ENCODE results near the gene TMEM87B.

The TMEM87B gene

DNA sequence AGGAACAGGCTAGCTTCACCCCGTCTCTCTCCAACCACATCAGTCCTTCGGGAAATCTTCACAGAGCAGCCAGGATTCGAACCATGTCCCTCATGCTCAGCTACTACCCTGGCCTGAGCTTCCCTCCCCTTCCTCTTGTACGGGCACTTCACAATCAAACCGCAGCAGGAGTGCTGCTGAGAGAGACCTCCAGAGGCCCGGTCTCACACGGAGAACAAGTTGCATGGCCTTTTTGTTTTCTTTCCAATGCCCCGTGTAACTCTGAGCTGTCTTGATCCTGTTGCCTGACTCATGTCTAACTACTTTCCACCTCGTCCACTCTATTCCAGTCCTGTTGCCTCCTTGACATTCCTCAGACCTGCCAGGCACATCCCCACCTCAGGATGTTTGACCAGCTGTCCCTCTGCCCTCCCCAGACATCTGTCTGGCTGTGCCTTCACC is 108.5 kb downstream of the TMEM87B start:
- H3K9me3 ChIP-seq (ENCODE audit: control insufficient read depth in 2 of 2, low read length in 2 of 2), result no peaks in the 10 kb centered on the region
- no peaks in the 10 kb centered on the region for H3K36me3 ChIP-seq (ENCODE audit: control insufficient read depth in 2 of 2, insufficient read depth in 2 of 2, low read length in 2 of 2)
- no peaks in the 10 kb centered on the region for H3K27me3 ChIP-seq (ENCODE audit: control insufficient read depth in 2 of 2, insufficient read depth in 2 of 2, low read length in 2 of 2)
- H3K4me1 ChIP-seq (ENCODE audit: control insufficient read depth in 2 of 2, insufficient read depth in 2 of 2, low read length in 2 of 2), result no peaks in the 10 kb centered on the region
- H3K9ac ChIP-seq (ENCODE audit: low read depth in 1 of 2, low read length in 2 of 2), result no peak overlapping the region
- no peak overlapping the region for H3K27ac ChIP-seq (ENCODE audit: low read depth in 2 of 2, low read length in 2 of 2)
- H3K4me3 ChIP-seq (ENCODE audit: low read length in 2 of 2), result no peak overlapping the region

- Histone ChIP-seq H3K36me3 (ENCODE audit: control insufficient read depth in 2 of 2, insufficient read depth in 2 of 2, low read length in 2 of 2) (no peaks in the 10 kb centered on the region), H3K27me3 (ENCODE audit: control insufficient read depth in 2 of 2, insufficient read depth in 2 of 2, low read length in 2 of 2) (no peaks in the 10 kb centered on the region), H3K9ac (ENCODE audit: low read depth in 1 of 2, low read length in 2 of 2) (no peak overlapping the region), H3K4me3 (ENCODE audit: low read length in 2 of 2) (no peak overlapping the region), H3K9me3 (ENCODE audit: control insufficient read depth in 2 of 2, low read length in 2 of 2) (no peaks in the 10 kb centered on the region), H3K4me1 (ENCODE audit: control insufficient read depth in 2 of 2, insufficient read depth in 2 of 2, low read length in 2 of 2) (no peaks in the 10 kb centered on the region), H3K27ac (ENCODE audit: low read depth in 2 of 2, low read length in 2 of 2) (no peak overlapping the region)
Observed at GRCh38 chr2:112164876-112165275, 109.8 kb downstream of the TMEM87B start.

DNA sequence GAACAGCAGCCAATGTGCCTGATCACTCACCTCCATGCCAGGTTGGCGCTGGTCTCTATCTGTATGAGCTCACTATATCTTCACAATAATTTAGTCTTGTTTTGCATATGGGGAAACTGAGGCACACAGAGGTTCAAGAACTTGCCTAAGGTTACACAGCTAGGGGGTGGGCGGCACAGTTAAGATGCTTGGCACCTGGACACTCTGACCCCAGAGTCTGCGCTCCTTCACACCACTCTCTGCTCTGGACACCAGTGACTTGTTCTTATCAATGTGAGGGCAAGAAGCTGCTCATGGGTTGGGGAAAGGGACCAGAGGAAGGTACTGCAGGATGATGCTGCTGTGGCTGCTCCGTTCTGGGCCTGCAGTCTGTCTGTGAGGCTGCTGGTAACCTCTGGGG is 110.2 kb downstream of the TMEM87B start:
- no peaks in the 10 kb centered on the region for H3K27me3 ChIP-seq (ENCODE audit: control insufficient read depth in 2 of 2, insufficient read depth in 2 of 2, low read length in 2 of 2)
- no peak overlapping the region for H3K4me3 ChIP-seq (ENCODE audit: low read length in 2 of 2)
- H3K9me3 ChIP-seq (ENCODE audit: control insufficient read depth in 2 of 2, low read length in 2 of 2), result no peaks in the 10 kb centered on the region
- H3K36me3 ChIP-seq (ENCODE audit: control insufficient read depth in 2 of 2, insufficient read depth in 2 of 2, low read length in 2 of 2), result no peaks in the 10 kb centered on the region
- no peaks in the 10 kb centered on the region for H3K4me1 ChIP-seq (ENCODE audit: control insufficient read depth in 2 of 2, insufficient read depth in 2 of 2, low read length in 2 of 2)
- no peak overlapping the region for H3K9ac ChIP-seq (ENCODE audit: low read depth in 1 of 2, low read length in 2 of 2)
- no peak overlapping the region for H3K27ac ChIP-seq (ENCODE audit: low read depth in 2 of 2, low read length in 2 of 2)

GRCh38 chr2:112166806-112167499 is 111.9 kb downstream of the TMEM87B start:
- no peaks in the 10 kb centered on the region for H3K36me3 ChIP-seq (ENCODE audit: control insufficient read depth in 2 of 2, insufficient read depth in 2 of 2, low read length in 2 of 2)
- H3K4me3 ChIP-seq (ENCODE audit: low read length in 2 of 2), result no peak overlapping the region
- no peak overlapping the region for H3K9ac ChIP-seq (ENCODE audit: low read depth in 1 of 2, low read length in 2 of 2)
- no peaks in the 10 kb centered on the region for H3K9me3 ChIP-seq (ENCODE audit: control insufficient read depth in 2 of 2, low read length in 2 of 2)
- H3K4me1 ChIP-seq (ENCODE audit: control insufficient read depth in 2 of 2, insufficient read depth in 2 of 2, low read length in 2 of 2), result no peaks in the 10 kb centered on the region
- H3K27ac ChIP-seq (ENCODE audit: low read depth in 2 of 2, low read length in 2 of 2), result no peak overlapping the region
- no peaks in the 10 kb centered on the region for H3K27me3 ChIP-seq (ENCODE audit: control insufficient read depth in 2 of 2, insufficient read depth in 2 of 2, low read length in 2 of 2)

- Histone ChIP-seq H3K27ac (ENCODE audit: low read depth in 2 of 2, low read length in 2 of 2) (no peak overlapping the region), H3K27me3 (ENCODE audit: control insufficient read depth in 2 of 2, insufficient read depth in 2 of 2, low read length in 2 of 2) (no peaks in the 10 kb centered on the region), H3K9me3 (ENCODE audit: control insufficient read depth in 2 of 2, low read length in 2 of 2) (no peaks in the 10 kb centered on the region), H3K4me1 (ENCODE audit: control insufficient read depth in 2 of 2, insufficient read depth in 2 of 2, low read length in 2 of 2) (no peaks in the 10 kb centered on the region), H3K9ac (ENCODE audit: low read depth in 1 of 2, low read length in 2 of 2) (no peak overlapping the region), H3K4me3 (ENCODE audit: low read length in 2 of 2) (no peak overlapping the region), H3K36me3 (ENCODE audit: control insufficient read depth in 2 of 2, insufficient read depth in 2 of 2, low read length in 2 of 2) (no peaks in the 10 kb centered on the region)
Observed at GRCh38 chr2:112168422-112169124, 113.5 kb downstream of the TMEM87B start.

All from mucosa of rectum (tissue), 2 donors.